Osteoblast (primary cell): ENCODE data around the gene CCM2. TPM values are rescaled to one million over a fixed set of nuclear protein-coding genes. Genes with fewer than 3 reads are reported as not detected.
A peak's percentile ranks its signal among the peaks of the same experiment; 100 is the strongest.

Experiments used
- DNase-seq: peaks from one replicate; pipeline ENCODE4 v3.0.0; 2011; ENCODE audit warnings: low spot score, mixed read lengths; ENCODE audit not compliant: insufficient read length; ENCODE audit errors: missing footprints
- H2AFZ ChIP-seq: 2 replicates; pipeline ENCODE4 v1.6.0; 2011; ENCODE audit warnings: mild to moderate bottlenecking, low read length
- H3K27ac ChIP-seq: 2 replicates; pipeline ENCODE4 v1.5.1; 2011; ENCODE audit warnings: mild to moderate bottlenecking, low read depth, low read length, moderate library complexity
- H3K27me3 ChIP-seq: 2 replicates; pipeline ENCODE4 v1.6.0; 2012; ENCODE audit warnings: mild to moderate bottlenecking, control low read depth, inconsistent platforms, low read length, moderate library complexity; ENCODE audit not compliant: insufficient read depth
- H3K36me3 ChIP-seq: 2 replicates; pipeline ENCODE4 v1.5.1; 2011; ENCODE audit warnings: mild to moderate bottlenecking, low read length, control low read depth, moderate library complexity; ENCODE audit not compliant: insufficient read depth
- H3K4me1 ChIP-seq: 2 replicates; pipeline ENCODE4 v1.5.1; 2011; ENCODE audit warnings: mild to moderate bottlenecking, low read length, control low read depth, moderate library complexity; ENCODE audit not compliant: insufficient read depth
- H3K4me2 ChIP-seq: 2 replicates; pipeline ENCODE4 v1.6.0; 2011; ENCODE audit warnings: mild to moderate bottlenecking, low read length; ENCODE audit not compliant: insufficient read depth
- H3K4me3 ChIP-seq: fragments of 200-600 bp; sonication (generic); 3 replicates; pipeline ENCODE4 v1.5.1; 2012; ENCODE audit warnings: mild to moderate bottlenecking, low read length, inconsistent platforms; ENCODE audit not compliant: insufficient read depth
- H3K79me2 ChIP-seq: 2 replicates; pipeline ENCODE4 v1.6.0; 2012; ENCODE audit warnings: mild to moderate bottlenecking, low read length, control low read depth, inconsistent platforms; ENCODE audit not compliant: insufficient read depth
- H3K9me3 ChIP-seq: 2 replicates; pipeline ENCODE4 v1.5.1; 2011; ENCODE audit warnings: low read depth, low read length, control low read depth
- H4K20me1 ChIP-seq: 2 replicates; pipeline ENCODE4 v1.6.0; 2012; ENCODE audit warnings: mild to moderate bottlenecking, low read length, control low read depth; ENCODE audit not compliant: insufficient read depth
- total RNA-seq: library from RNA; depleted of rRNA; stranded (reverse); fragments of >200 nt; gene quantifications from 2 replicates; pipeline ENCODE4 v1.2.3, GENCODE V29; 2012
- TF ChIP-seq, protein P1 (sequence below): IDR thresholded peaks from 2 replicates; pipeline ENCODE4 v1.5.1; 2011; ENCODE audit warnings: mild to moderate bottlenecking, low read depth, low read length, moderate library complexity; ENCODE audit errors: extremely low read depth

The CCM2 gene
- total RNA-seq, 1 donor: 42.3 TPM

DNA sequence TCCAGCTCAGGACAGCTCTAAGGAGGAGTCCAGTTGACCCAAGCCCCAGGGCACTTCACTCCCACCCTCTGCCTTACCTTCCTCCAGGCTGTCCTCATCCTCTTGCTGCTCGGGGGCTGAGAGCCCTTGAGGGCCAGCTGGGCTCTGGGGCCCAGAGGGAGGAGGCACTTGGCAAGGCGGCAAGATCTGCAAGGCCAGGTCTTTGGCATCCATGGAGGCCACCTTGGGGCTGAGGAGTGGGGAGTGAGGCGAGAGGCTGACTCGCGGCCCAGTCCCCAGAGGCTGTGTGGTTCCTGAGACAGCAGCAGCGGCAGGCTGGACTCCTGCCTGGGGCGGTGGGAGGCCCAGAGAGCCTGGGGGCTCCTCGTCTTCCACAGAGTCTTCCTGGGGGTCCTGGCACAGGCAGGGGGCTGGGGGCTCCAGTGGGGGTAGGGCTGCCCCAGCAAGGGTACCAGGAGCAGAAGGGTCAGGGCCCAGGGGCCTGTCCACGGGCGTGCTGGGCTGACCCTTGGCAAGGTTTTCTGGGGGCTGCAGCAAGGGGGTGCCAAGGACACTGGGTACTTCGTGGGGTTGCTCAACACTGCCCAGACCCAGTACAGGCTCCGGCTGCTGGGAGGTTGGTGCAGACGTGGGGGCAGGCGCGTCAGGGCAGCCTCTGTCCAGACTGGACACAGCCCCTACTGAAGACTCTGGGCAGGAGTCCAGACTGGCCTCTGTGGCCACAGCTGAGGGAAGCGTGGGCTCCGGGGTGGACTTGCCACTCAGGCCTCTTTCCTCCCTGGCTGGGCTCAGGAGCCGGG is 82.2 kb downstream of the CCM2 start:
- DNase-seq: no peak
- no peak overlapping the region for H3K27ac ChIP-seq

DNA sequence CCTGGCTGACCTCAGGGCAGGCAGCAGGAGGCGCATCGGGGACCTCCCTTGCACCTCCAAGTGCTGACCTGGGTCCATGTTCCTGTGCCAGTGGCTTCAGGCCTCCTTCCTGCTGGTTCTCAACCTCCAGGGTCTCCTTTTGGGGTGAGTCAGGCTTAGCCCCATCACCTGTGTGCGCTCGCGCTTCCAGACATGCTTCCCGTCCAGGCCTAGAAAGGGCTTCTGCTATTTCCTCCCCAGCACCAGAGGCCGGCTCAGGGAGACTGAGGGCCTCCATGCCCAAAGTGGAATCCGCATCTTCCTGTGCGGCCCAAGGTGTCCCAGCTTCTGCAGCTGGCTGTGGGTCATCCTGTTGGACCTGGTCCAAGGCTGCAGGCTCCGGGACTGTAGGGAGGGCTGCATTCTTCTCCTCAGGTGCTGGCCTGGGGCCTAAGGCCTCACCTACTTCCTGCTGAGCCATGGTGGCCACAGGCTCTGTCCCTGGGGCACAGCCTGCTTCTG is 82.9 kb downstream of the CCM2 start:
- no peak overlapping the region for H2AFZ ChIP-seq
- TF ChIP-seq, protein P1, sequence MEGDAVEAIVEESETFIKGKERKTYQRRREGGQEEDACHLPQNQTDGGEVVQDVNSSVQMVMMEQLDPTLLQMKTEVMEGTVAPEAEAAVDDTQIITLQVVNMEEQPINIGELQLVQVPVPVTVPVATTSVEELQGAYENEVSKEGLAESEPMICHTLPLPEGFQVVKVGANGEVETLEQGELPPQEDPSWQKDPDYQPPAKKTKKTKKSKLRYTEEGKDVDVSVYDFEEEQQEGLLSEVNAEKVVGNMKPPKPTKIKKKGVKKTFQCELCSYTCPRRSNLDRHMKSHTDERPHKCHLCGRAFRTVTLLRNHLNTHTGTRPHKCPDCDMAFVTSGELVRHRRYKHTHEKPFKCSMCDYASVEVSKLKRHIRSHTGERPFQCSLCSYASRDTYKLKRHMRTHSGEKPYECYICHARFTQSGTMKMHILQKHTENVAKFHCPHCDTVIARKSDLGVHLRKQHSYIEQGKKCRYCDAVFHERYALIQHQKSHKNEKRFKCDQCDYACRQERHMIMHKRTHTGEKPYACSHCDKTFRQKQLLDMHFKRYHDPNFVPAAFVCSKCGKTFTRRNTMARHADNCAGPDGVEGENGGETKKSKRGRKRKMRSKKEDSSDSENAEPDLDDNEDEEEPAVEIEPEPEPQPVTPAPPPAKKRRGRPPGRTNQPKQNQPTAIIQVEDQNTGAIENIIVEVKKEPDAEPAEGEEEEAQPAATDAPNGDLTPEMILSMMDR: peak; percentile 14

More for the DNA sequence above, 82.2 kb downstream of the CCM2 start:
- H3K4me3 ChIP-seq: no peak overlapping the region
- H3K36me3 ChIP-seq: no peaks in the 10 kb centered on the region
- no peak overlapping the region for H2AFZ ChIP-seq
- H3K4me1 ChIP-seq: no peaks in the 10 kb centered on the region
- no peaks in the 10 kb centered on the region for H3K79me2 ChIP-seq
- no peak overlapping the region for H3K4me2 ChIP-seq
- no peaks in the 10 kb centered on the region for H3K27me3 ChIP-seq
- TF ChIP-seq, protein P1: no peak
- no peaks in the 10 kb centered on the region for H4K20me1 ChIP-seq
- H3K9me3 ChIP-seq: no peaks in the 10 kb centered on the region

DNA sequence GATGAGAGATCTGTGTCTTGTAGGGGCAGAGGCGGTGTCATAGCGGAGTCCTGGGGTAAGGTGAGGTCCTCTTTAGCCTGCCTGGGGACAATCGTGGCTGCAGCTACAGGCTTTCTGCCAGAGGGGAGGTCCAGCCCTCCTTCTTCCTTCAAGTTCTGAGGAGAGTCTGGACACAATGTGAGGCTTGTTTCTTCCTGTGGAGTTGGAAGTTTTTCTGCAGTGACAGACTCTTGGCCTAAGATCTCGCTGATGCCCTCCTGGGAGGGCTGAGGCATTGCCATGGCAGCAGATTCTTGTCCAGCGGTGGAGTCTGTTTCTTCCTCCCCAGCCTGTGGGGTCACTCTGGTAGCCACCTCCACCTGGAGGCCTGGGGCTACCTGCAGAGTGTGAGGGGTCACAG is 84.3 kb downstream of the CCM2 start:
- TF ChIP-seq, protein P1: no peak
- Histone ChIP-seq H3K4me1 (peaks cover 3% of the 10 kb centered on the region), H3K9me3 (no peaks in the 10 kb centered on the region), H2AFZ (no peak overlapping the region), H3K4me2 (no peak overlapping the region), H3K27ac (no peak overlapping the region), H3K79me2 (no peaks in the 10 kb centered on the region), H3K36me3 (no peaks in the 10 kb centered on the region), H4K20me1 (no peaks in the 10 kb centered on the region), H3K27me3 (peaks cover 4% of the 10 kb centered on the region), H3K4me3 (no peak overlapping the region)
- peak; percentile 89 for DNase-seq

More for the DNA sequence above, 82.9 kb downstream of the CCM2 start:
- H3K27me3 ChIP-seq: no peaks in the 10 kb centered on the region
- H3K27ac ChIP-seq: no peak overlapping the region
- H3K36me3 ChIP-seq: no peaks in the 10 kb centered on the region
- no peaks in the 10 kb centered on the region for H4K20me1 ChIP-seq
- no peak overlapping the region for H3K4me2 ChIP-seq
- peak; percentile 87 for DNase-seq
- no peaks in the 10 kb centered on the region for H3K4me1 ChIP-seq
- H3K79me2 ChIP-seq: no peaks in the 10 kb centered on the region
- H3K9me3 ChIP-seq: no peaks in the 10 kb centered on the region
- no peak overlapping the region for H3K4me3 ChIP-seq

DNA sequence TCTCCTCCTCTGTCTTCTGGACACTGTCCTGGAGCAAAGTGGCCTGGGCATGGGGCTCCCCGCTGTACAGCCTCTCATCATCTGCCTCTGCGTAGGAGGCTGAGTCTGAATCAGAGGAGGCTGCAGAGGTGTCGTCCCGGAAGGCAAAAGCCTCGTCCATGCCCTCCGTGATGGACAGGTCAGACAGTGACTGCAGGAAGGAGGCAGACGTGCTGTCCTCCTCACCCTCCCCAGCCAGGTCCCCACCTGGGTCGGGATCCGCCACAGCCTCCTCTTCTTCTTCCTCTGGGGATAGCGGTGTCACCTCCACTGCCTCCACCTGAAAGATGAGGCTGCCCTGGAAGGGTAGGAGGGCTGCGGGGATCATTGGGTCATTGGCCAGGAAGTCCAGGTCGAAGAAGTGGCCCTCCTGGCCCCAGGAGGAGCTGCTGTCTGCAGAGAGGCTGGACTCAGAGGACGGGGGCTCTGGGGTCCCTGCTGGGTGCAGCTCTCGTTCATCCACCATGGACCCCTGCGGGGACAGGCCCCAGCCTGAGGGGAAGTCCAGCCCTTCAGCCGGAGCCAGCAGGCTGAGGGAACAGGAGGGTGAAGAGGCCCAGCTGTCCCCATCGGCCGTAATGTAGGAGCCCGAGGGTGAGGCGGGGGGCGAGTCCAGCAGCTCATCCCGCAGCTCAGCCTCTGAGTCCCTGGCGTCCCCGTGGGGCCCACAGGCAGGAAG is 85.1 kb downstream of the CCM2 start:
- H3K4me3 ChIP-seq: no peak overlapping the region
- H3K27ac ChIP-seq: no peak overlapping the region

More for the DNA sequence above, 85.1 kb downstream of the CCM2 start:
- Histone ChIP-seq H3K4me1 (peaks cover 3% of the 10 kb centered on the region), H4K20me1 (no peaks in the 10 kb centered on the region), H3K36me3 (no peaks in the 10 kb centered on the region), H3K79me2 (no peaks in the 10 kb centered on the region), H3K4me2 (no peak overlapping the region), H2AFZ (no peak overlapping the region), H3K9me3 (no peaks in the 10 kb centered on the region), H3K27me3 (peaks cover 9% of the 10 kb centered on the region)
- peak; percentile 82 for DNase-seq
- TF ChIP-seq, protein P1: no peak
